HG02870 (cell line): ENCODE measurements around the gene VMP1.
"Not testable (repeated sequence)": the region's sequence is repeated elsewhere in the genome, so short reads cannot be mapped to it uniquely, and the experiment has no call there.

Experiments used
- ATAC-seq: cut with Tn5 transposase; IDR thresholded peaks from one replicate; pipeline ENCODE4 v1.9.1; 2021; ENCODE audit warnings: mild to moderate bottlenecking, moderate library complexity; ENCODE audit not compliant: unreplicated experiment

VMP1 gene

GRCh38 chr17:59776577-59776976, 69.1 kb downstream of the VMP1 start:
- ATAC-seq = no peak

GRCh38 chr17:59777033-59777432, 69.6 kb downstream of the VMP1 start:
- no peak for ATAC-seq

DNA sequence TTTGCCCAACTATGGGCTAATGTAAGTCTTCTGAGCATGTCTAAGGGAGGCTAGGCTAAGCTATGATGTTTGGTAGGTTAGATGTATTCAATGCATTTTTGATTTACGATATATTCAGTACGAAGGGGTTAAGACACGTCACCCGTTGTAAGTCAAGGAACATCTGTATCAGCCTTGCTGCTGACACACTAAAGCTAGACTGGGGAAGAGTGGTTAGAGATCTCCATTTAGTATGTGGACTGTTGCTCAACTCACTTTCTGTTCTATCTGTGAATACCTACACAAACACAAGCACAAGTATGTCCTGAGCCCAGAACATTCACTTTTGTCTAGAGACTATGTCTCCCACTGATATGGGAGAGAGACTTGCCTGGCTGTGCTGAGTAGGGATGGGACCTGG, 71.5 kb downstream of the VMP1 start:
- no peak for ATAC-seq

DNA sequence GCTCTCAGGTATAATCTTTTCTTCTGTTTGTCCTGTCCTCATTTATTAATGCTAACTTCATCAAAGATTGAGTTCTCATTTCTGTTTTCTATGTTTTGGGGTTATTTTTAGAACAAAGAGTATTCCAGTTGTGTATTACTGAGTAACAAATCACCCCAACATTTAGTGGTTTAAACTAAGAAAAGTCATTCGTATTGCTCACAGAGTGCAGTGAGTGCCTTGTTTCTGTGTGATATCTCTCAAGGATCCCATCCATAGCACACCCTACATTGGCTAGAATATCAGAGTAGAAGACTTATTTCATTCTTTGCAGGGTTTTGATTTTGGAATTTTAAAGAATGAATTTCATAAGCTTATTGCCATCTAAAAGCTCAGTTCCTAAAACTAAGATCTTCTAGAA, 72.1 kb downstream of the VMP1 start:
- no peak for ATAC-seq

DNA sequence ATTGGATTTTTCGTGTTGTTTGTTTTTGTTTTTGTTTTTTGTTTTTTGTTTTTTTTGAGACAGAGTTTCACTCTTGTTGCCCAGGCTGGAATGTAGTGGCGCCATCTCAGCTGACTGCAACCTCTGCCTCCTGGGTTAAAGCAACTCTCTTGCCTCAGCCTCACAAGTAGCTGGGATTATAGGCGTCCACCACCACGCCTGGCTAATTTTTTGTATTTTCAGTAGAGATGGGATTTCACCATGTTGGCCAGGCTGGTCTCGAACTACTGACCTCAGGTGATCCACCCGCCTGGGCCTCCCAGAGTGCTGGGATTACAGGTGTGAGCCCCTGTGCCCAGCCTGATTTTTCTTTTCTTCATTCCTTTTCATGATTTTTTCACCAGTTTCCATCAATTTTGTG, 73.1 kb downstream of the VMP1 start:
- not testable (repeated sequence) for ATAC-seq

GRCh38 chr17:59783221-59784047, 76.0 kb downstream of the VMP1 start:
- ATAC-seq = no peak

- ATAC-seq = no peak
Observed at GRCh38 chr17:59785091-59785799, 77.8 kb downstream of the VMP1 start.

- ATAC-seq = no peak
Observed at GRCh38 chr17:59786213-59786535, 78.7 kb downstream of the VMP1 start.

DNA sequence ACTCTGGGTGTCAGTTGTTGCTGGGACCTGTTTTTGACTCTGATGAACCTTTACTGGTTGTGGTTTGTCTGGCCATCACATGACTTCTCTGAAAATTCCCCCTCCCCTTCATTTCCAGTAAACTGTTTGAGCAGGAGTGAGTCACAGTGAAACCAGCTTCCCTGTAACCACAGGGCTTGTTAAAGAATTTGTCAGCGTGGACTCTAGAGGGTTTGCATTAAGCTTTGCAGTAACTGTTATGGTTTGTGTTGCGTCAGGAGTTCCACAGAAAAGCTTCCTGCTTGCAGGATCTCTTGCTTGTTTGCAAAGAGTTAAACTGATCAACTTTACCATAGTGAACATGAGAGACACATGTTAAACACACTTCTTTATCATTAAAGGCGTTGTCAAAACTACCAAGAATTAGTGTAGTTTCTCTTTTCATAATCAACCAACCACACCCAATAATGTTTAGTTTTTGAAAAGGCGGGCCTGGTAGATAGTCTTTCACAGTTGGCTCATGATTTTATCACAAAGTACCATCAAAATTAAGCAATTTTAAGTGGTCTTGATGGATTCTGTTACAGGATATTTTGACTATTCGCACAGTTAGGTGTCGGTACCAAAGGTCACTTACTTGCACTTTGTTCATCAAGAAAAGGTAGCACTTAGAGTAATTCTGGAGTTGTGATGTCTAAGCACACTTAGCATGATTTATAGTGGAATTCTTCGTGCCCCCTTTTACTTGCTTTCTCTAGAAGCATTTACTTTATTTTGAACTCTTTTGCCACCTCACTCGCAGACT, 79.3 kb downstream of the VMP1 start:
- ATAC-seq = peak; percentile 82

DNA sequence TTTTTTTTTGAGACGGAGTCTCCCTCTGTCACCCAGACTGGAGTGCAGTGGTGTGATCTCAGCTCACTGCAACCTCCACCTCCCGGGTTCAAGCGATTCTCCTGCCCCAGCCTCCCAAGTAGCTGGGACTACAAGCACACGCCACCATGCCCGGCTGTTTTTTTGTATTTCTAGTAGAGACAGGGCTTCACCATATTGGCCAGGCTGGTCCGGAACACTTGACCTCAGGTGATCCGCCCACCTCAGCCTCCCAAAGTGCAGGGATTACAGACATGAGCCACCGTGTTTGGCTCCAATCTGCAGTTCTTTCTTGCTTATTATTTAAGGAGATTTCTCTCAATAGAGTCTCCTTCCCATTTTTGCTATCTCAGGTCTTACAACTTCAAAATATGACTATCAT, 82.4 kb downstream of the VMP1 start:
- ATAC-seq = not testable (repeated sequence)

DNA sequence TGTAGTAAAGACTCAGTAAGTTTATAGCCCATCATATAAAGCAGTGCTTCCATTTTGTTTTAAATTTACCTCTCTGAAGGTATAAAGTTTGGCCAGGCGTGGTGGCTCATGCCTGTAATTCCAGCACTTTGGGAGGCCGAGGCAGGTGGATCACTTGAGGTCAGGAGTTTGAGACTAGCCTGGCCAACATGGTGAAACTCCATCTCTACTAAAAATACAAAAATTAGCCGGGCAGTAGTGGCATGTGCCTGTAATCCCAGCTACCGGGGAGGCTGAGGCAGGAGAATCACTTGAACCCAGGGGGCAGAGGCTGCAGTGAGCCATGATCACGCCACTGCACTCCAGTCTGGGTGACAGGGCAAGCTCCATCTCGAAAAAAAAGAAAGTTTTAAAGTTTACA, 83.0 kb downstream of the VMP1 start:
- not testable (repeated sequence) for ATAC-seq

DNA sequence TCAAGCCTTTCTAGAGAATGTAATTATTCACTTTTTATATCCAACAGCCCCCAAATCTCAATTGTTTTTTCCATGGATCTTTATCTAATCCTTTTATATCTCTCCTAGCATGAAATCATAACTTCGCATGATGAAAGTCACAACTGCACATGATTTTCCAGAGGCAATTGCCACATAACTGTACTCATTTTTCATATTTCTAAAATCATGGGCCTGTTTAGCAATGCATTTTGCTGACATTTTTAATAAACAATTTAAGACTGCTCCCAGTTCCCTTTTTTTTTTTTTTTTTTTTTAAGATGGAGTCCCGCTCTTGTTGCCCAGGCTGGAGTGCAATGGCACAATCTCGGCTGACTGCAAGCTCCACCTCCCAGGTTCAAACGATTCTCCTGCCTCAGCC, 83.5 kb downstream of the VMP1 start:
- no peak for ATAC-seq

DNA sequence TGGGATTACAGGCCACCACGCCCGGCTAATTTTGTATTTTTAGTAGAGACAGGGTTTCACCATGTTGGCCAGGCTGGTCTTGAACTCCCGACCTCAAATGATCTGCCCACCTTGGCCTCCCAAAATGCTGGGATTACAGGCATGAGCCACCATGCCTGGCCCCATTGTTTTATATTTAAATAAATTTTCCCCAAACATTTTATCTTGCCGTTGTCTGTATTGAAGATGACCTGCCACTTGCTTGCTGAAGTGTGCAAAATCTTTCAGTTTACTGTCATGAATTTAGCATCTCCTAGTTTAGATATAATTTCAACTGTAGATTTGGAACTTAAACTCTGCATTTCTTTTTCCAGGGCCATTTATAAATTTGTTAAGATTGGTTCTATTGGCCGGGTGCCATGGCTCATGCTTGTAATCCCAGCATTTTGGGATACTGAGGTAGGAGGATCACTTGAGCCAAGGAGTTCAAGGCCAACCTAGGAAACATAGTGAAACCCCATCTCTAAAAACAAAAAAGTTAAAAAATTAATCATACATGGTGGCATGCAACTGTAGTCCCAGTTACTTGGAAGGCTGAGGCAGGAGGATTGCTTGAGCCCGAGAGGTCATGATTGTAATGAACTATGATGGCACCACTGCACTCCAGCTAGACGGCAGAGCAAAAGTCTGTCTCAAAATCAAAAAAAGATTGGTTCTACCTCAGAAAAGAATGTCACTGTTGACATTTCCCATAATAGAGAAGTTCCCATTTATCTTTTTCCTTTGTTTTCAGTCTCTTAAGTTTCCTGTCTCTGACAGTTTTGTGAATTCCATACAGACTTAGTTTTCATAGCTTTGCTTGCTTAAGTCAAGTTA, 84.4 kb downstream of the VMP1 start:
- ATAC-seq = no peak

DNA sequence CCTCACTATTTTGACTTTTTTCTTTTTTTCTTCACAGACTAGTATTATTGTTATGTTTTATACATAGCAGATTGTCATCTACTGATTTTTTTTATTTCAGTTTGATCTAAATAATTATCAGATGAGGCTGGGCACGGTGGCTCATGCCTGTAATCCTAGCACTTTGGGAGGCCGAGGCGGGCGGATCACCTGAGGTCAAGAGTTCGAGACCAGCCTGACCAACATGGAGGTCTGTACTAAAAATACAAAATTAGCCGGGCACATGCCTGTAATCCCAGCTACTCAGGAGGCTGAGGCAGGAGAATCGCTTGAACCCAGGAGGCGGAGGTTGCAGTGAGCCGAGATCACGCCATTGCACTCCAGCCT, 85.0 kb downstream of the VMP1 start:
- ATAC-seq = not testable (repeated sequence)

DNA sequence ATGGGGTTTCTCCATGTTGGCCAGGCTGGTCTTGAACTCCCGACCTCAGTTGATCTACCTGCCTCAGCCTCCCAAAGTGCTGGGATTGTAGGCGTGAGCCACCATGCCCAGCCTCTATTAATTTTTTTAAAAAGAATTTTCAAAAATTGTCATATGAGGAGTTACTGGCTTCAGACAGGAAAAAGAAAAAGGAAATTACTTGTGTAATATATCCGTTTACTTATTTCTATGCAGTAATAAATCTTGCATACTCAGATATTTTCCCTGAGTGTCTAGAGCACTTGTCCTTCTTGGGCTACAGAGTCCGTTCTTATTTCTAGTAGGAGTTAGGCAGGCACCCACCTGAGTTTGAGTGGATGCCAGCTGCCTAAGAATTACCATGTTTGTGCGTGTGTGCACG, 85.8 kb downstream of the VMP1 start:
- no peak for ATAC-seq

DNA sequence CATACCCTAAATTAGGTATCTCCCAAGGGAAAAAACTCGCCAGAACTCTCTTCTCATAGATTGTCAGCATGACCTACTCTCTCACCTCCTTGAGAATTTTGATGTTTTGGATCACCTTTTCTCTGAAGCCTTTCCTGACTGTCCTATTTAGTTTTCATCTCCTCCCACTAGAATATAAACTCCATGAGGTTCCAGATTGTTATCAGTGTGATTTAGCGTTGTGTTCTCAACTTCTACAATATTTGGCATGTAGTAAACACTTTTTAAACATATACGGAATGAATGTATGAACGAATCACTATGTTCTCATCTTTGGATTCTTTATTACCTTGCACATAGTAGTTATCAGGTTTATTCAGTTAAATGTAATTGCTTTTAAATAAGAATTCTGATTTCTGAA, 88.7 kb downstream of the VMP1 start:
- no peak for ATAC-seq

DNA sequence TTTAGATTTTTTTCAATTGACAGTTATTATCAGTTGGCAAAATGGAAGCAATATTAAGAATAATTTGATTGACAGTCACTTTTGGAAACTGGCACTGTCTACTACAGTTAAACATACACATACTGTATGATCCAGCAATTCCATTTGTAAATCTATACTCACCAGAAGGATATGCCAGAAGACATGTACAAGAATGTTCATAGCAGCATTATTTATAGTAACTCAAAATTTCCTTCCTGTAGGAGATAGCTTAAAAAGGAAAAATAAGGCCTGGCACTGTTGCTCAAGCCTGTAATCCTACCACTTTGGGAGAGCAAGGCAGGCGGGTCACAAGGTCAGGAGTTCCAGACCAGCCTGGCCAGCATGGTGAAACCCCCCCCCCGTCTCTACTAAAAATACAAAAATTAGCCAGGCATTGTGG, 89.3 kb downstream of the VMP1 start:
- no peak for ATAC-seq

- no peak for ATAC-seq
Observed at GRCh38 chr17:59798111-59798510, 90.7 kb downstream of the VMP1 start.

- ATAC-seq = no peak
Observed at GRCh38 chr17:59800530-59800942, 93.1 kb downstream of the VMP1 start.

DNA sequence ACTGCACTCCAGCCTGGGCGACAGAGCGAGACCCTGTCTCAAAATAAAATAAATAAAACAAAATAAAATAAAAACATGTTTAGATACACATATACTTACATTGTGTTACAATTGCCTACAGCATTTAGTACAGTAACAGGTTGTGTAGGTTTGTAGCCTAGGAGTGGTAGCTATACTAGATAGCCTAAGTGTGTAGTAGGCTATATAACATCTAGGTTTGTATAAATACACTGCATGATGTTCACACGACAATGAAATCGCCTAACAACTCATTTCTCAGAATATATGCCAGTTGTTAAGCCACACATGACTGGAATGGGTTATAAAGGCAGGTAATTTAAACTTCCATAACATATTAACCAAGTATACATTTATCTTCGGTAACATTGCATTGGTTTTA, 94.7 kb downstream of the VMP1 start:
- no peak for ATAC-seq

- ATAC-seq = no peak
Observed at GRCh38 chr17:59804901-59805465, 97.5 kb downstream of the VMP1 start.
